GM12874 (cell line): ENCODE data around the gene FOXF1.

Experiments
- CTCF ChIP-seq: IDR thresholded peaks from 2 replicates; pipeline ENCODE4 v1.5.1; 2011; ENCODE audit warnings: low read depth, mild to moderate bottlenecking, control low read depth, low read length, moderate library complexity; ENCODE audit not compliant: insufficient read depth

FOXF1 gene

GRCh38 chr16:86510465-86511261 is at the start of gene FOXF1:
TSS of gene FOXF1 (plus strand) at chr16:86510527. CDS start at chr16:86510570, 43 bp downstream.
- TF ChIP-seq CTCF = no peak

- TF ChIP-seq CTCF = no peak
These were observed 49.3 kb upstream of the FOXF1 start for GRCh38 chr16:86461037-86461436.

- no peak for TF ChIP-seq CTCF
These were observed 47.8 kb upstream of the FOXF1 start for GRCh38 chr16:86462334-86463084.

GRCh38 chr16:86464044-86464443 is 46.3 kb upstream of the FOXF1 start:
- no peak for TF ChIP-seq CTCF

- TF ChIP-seq CTCF = no peak
These were observed 44.9 kb upstream of the FOXF1 start for GRCh38 chr16:86465434-86465833.

GRCh38 chr16:86466696-86467406 is 43.5 kb upstream of the FOXF1 start:
- no peak for TF ChIP-seq CTCF

GRCh38 chr16:86467490-86467889 is 42.8 kb upstream of the FOXF1 start:
- TF ChIP-seq CTCF = no peak
